DMS79 treated with DMSO at 0.1 percent for 48 hours (cell line): ENCODE measurements around the gene PIK3IP1.
"Not testable (repeated sequence)": the region's sequence is repeated elsewhere in the genome, so short reads cannot be mapped to it uniquely, and the experiment has no call there.

Source experiments
- DNase-seq: peaks from one replicate; lab custom pipeline; 2025; lab: John Stamatoyannopoulos, UW

Gene PIK3IP1, protein sequence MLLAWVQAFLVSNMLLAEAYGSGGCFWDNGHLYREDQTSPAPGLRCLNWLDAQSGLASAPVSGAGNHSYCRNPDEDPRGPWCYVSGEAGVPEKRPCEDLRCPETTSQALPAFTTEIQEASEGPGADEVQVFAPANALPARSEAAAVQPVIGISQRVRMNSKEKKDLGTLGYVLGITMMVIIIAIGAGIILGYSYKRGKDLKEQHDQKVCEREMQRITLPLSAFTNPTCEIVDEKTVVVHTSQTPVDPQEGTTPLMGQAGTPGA

DNA sequence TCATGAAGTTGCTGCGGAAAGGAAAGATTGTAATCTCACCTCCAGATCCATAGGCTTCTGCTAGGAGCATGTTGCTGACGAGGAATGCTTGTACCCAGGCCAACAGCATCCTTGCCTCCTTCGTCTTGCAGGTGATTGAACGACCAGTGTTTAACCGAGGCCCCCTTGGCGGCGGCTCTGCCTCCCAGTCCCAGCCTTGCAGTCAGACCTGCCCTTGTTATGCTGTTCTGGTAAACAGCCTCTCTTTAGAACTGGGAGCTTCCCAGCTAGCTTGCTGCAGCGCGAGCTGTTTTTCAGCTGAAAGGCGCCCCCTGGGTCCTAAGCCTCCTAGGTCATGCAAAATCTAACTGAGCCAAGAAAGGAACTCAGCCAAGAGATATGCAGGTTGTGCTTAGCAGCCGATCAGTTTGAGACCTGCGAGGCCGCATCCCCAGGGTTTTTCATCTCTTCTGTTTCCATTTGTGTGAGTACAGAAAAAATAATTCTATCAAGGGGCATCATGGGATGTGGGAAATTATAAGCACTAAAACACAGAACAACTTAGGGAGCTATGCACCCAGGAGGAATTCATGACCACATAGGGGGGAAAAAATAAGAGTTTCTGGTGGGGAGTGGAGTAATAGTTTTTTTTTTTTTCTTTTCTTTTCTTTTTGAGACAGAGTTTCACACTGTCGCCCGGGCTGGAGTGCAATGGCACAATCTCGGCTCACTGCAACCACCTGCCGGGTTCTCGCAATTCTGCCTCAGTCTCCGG is at the start of gene PIK3IP1:
Gene PIK3IP1 (minus strand): TSS at position 253 of the 754 bp plus-strand sequence. CDS start 144 bp downstream, at position 109.
- DNase-seq = peak; percentile 46

DNA sequence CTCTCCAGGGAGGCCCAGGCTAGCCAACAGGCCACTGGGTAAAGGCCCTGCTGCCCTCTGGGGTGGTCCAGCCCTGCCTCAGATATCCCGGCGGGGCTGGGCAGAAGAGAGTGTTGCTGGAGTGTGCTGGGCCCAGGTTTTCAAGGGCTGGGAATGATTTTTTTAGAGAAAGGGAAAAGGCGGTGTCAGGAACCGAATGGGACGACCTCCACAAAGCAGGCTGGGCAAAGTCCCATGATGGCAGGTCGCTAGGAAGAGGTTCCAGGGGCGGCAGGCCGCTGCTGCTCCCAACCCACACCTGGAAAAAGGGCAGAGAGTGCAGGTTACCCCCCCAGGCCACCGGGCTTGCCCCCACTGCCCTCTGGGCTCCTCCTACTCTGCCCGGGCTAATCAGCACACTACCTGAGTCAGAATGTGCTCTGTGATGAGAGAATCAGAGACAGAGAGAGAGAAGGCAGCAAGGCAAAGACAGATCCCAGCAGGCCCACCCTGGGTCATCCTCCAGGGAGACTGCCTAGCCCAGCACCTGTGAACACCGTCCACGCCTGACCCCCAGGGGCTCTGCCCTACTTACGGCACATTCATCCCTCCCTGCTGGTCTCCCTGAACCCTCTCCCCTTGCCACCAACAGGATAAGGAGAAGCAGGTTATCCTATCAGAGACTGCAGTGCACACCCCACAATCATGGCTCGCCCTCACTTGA is 49.2 kb upstream of the PIK3IP1 start:
- no peak for DNase-seq

DNA sequence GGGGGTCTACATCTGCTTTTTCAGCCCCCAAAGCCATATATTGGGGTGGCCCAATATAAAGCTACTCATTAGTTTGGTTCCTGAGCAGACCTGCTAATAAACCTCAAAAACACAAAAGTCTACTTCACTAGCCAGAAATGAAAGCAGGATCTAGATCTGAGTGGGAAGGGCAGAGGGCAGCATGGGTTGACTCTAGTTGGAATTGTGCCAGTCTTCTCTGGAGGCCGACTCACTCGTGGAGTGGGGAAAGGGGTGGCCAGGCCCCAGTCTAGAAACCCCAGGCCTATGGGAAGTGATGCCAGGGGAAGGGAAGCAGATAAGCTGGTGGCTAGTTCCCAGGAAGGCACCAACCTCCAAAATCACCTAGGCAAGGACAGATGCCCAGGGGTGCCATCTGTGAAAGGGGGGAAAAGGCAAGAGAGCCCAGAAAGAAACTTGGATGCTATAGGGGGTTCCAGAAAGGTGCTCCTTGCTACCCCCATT is 48.5 kb upstream of the PIK3IP1 start:
- no peak for DNase-seq

GRCh38 chr22:31340360-31340759 is 48.1 kb upstream of the PIK3IP1 start:
- DNase-seq = no peak

- no peak for DNase-seq
Measured at GRCh38 chr22:31339148-31339832, 47.0 kb upstream of the PIK3IP1 start.

- DNase-seq = no peak
Measured at GRCh38 chr22:31337178-31337577, 44.9 kb upstream of the PIK3IP1 start.

GRCh38 chr22:31334329-31334728 is 42.0 kb upstream of the PIK3IP1 start:
- no peak for DNase-seq

DNA sequence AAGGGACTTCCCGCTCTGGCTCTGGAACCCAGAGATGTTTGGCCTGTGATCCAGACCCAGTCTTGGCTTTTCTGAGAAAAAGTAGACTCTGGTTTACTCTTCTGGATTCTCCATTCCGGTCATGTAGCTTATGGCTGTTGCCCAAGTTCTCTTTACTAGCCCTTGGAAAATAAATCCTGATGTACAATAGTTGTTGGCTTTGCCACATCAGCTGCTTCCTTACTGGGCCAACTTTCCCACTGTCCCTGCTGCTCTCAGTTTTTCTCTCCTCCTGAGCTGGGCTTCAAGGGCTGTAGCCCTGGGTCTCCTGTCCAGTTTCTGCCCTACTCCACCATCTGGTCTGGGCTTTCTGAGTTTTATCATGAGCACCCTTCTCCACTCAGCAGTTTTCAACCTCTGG is 41.4 kb upstream of the PIK3IP1 start:
- DNase-seq = no peak

- DNase-seq = no peak
Measured at GRCh38 chr22:31332886-31333285, 40.6 kb upstream of the PIK3IP1 start.

DNA sequence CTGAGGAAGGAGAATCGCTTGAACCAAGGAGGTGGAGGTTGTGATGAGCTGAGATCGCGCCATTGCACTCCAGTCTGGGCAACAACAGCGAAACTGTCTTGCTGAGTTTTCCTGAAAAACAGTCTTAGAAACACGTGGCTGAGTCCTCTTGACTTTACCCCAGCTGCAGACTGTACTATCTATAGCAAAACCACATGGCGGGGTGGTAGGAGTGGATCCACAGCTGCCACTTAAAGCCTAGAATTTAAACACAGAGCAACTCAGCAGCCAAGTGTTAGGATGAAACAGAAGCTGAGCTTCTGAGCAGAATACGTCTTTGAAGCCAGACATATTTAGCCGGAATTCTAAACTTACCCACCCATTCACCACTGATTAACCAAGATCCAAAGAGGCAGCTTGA is 39.7 kb upstream of the PIK3IP1 start:
- no peak for DNase-seq

- DNase-seq = no peak
Measured at GRCh38 chr22:31329453-31330215, 37.3 kb upstream of the PIK3IP1 start.

DNA sequence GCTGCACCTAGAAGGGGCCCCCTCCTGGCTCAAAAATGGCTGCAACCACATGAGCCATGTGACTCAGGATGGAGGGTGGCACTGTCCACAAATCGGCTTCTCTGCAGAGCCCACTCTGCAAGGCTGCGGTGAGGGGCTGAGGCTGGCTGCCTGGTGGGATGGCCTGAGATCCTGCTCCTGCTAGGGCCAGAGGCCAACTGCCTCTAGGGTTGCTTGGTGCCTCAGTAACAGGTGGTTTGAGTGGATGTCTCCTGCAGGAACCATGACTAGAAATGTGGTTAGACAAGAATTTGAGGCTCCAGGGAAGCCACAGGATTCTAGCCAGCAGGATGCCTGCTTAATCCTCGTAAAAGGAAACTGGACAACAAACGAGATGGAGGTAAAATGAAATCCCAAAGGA is 36.7 kb upstream of the PIK3IP1 start:
- DNase-seq = no peak

DNA sequence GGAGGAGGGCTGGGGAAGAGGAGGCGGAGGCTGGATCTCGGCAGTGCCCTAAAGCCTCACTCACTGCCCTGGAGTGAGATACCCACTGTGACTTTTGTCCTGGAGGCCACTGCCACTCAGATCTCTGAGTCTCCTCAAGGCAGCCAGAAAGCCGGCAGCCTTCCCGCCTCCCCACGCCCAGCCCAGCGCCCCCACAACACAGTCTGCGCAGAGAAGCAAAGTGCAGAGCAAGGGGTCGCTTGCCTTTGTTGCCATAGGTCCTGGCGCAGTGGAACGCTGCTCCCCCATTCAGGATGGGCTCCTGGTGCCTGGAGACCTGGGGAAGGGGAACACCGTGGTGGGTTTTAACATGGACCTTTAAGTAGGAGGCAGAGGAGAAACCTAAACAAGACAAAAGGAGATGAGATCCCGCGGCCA is 36.3 kb upstream of the PIK3IP1 start:
- no peak for DNase-seq

DNA sequence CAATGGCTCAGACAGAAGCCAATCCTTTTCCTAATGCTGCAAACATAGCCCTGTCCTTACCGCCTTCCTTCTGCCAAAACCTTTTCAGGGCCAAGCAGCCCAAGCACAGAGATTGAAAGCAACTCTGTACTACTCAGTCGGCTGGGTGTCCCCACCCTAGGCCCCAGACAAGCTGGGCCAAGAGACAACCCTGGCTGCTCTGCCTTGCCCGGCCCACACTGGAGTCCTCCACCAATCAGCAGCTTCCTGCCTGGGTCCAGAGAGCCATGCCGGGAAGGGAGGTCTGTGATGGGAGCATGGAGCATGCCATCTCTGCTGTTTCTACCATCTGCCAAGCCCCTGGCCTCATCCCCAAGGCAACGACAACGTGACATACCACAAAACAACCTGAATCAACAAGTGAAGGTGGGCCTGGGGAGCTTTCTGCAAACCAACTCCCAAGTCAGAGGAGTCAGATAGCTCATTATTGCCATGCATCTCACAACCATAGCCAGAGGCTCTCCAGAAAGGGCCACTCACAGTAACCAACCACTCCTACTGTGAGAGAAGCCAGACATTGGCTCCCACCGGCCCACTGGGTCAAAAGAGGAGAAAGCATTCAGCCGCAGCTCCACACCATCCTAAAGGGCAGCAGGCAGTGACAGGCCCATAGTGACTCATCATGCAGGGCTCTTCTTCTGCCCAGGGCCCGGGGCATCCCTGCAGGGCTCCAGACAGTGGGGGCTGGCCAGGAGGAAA is 35.7 kb upstream of the PIK3IP1 start:
- DNase-seq = no peak

DNA sequence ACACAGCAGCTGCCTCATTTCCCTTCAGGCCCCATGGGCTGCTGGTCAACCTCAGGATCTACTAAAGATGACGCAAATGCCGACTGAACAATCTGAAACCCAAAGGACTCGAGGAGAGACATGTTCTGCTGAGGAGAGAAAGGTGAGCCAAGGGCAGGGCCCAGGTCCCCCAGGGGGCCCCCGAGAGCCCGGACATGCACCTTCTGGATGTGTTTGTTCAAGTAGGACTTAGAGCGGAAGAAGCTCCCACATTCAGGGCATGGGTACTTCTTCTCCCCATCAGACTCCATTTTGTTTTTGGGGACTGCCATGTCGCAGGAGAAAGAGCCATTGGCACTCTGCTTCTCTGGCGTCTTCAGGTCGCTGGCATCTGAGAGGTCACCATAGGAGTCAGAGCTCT is 34.6 kb upstream of the PIK3IP1 start:
- DNase-seq = no peak

DNA sequence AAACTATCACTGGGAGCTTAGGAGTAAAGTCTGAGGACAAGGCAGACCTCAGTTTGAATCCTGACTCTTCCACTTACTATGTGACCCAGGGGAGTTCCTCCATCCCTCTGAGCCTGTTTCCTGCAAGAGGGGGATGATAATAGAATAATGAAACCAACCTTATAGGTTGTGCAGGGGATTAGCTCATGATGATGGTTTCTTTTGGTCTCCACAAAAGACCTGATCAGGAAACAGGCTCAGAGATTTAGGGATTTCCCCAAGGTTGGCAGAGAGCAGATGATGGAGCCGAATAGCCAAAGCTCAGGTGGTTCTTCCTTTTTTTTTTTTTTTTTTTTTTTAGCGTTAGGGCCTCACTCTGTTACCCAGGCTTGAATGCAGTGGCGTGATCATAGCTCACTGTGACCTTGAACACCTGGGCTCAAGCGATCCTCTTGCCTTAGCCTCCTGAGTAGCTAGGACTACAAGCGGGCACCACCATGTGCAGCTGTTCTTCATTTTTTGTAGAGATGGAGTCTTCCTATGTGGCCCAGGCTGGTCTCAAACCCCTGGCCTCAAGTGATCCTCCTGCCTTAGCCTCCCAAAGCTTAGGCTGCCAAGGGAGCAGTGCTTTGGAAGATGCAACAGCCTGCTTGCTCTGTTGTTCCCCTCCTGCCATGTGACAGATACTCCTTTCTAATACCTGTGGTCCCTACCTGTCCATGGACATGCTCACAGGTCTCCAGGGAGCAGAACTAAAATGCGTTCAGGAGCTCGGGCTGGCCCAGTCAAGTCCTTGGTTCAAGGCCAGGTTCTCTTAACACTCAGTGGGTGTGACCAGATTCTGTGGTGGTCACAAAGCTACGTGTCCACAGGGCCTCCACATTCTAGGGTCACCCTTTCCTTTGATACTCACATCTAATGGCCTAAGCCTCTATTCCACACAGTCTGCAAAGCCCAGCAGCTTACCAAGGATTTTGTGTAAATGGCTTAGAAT is 31.6 kb upstream of the PIK3IP1 start:
- DNase-seq = no peak

GRCh38 chr22:31321421-31321820 is 29.1 kb upstream of the PIK3IP1 start:
- DNase-seq = no peak

DNA sequence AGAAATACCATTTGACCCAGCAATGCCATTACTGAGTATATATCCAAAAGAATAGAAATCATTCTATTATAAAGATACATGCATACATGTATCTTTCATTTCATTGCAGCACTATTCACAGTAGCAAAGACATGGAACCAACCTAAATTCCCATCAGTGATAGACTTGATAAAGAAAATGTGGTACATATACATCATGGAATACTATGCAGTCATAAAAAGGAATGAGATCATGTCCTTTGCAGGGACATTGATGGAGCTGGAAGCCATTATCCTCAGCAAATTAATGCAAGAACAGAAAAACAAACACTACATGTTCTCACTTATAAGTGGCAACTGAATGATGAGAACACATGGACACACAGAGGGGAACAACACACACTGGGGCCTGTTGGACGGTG is 21.9 kb upstream of the PIK3IP1 start:
- not testable (repeated sequence) for DNase-seq

DNA sequence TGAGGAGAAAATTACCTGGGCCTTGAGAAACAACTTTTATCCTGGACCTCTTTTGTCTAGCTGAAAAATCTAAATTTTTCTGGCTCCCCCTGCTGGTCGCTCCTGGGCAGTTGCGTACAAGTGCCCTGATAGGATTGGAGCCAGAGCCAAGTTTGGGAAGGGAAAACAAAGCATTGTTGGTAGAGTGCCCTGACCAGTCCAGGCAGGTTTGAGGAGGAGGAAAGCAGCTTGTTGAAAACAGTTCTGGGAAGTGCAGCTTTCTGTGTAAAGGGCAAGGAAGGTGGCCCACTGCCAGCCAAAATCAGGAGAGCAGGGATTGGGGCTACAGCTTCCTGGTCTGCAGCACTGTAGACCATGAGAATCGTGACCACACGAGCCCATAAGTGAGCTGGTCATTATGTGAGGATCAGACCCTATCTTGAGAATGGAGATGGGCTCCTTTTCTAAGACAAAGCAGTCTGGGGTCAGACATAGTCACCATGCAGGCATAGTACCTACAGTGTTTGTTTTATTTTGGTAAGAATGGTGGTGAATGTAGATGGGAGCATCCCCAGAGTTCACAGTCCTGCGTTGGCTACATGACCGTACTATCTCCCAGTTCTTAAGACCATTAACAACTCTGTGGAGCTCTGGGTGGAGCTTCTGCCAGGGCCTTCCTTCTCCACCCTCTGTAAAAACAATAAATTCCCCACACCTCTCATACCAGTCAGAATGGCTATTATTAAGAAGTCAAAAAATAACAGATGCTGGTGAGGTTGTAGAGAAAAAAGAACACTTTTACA is 21.3 kb upstream of the PIK3IP1 start:
- peak; percentile 81 for DNase-seq
